NB4 (cell line): ENCODE results near the gene TNFAIP8L3.

Experiments
- POLR2A ChIP-seq: IDR thresholded peaks from 2 replicates; pipeline ENCODE4 v1.6.1; 2011; ENCODE audit warnings: mild to moderate bottlenecking; ENCODE audit not compliant: insufficient read length; ENCODE audit errors: extremely low read depth
- TF ChIP-seq, protein P1 (sequence below): IDR thresholded peaks from one replicate; pipeline ENCODE4 v1.5.1; 2012; ENCODE audit warnings: low read depth, low read length
- TF ChIP-seq, protein P2 (sequence below): IDR thresholded peaks from 2 replicates; pipeline ENCODE4 v1.6.1; 2011; ENCODE audit warnings: low read depth, low read length

DNA sequence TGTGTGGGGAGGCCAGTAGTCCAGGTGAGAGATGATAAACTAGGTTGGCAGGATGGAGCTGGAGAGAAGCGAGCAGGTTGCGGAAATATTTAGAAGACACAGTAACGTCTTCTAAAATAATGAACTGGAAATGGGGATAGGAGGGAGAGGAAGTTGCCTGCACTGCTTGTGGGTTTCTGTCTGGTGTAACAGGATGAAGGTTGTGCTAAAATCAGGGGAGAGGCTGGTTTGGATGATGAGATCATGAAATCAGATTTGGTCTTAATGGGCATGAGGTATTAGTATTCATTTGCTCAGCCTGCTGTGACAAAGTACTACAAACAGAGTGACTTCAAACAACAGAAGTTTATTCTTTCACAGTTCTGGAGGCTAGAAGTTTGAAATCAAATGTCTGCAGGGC is 32.1 kb upstream of the TNFAIP8L3 start:
- TF ChIP-seq, protein P1, sequence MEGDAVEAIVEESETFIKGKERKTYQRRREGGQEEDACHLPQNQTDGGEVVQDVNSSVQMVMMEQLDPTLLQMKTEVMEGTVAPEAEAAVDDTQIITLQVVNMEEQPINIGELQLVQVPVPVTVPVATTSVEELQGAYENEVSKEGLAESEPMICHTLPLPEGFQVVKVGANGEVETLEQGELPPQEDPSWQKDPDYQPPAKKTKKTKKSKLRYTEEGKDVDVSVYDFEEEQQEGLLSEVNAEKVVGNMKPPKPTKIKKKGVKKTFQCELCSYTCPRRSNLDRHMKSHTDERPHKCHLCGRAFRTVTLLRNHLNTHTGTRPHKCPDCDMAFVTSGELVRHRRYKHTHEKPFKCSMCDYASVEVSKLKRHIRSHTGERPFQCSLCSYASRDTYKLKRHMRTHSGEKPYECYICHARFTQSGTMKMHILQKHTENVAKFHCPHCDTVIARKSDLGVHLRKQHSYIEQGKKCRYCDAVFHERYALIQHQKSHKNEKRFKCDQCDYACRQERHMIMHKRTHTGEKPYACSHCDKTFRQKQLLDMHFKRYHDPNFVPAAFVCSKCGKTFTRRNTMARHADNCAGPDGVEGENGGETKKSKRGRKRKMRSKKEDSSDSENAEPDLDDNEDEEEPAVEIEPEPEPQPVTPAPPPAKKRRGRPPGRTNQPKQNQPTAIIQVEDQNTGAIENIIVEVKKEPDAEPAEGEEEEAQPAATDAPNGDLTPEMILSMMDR, result no peak
- no peak for TF ChIP-seq POLR2A
- TF ChIP-seq, protein P2, sequence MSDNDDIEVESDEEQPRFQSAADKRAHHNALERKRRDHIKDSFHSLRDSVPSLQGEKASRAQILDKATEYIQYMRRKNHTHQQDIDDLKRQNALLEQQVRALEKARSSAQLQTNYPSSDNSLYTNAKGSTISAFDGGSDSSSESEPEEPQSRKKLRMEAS, result no peak
